Vagina (tissue), 2 donors: Measurements from ENCODE around the gene TSPAN13. TPM values are rescaled to one million over a fixed set of nuclear protein-coding genes. Genes with fewer than 3 reads are reported as not detected.

Source experiments
- DNase-seq, 2 donors: peaks; one replicate each; pipeline ENCODE4 v3.0.0-alpha.2; 2017; ENCODE audit errors: extremely low spot score in 2 of 2
- H3K27ac ChIP-seq: fragments of 200-600 bp; sonication (generic); one replicate; pipeline ENCODE4 v1.5.1; 2019
- H3K27me3 ChIP-seq: fragments of 200-600 bp; sonication (generic); one replicate; pipeline ENCODE4 v1.5.1; 2019
- H3K36me3 ChIP-seq, 2 donors: fragments of 200-600 bp; sonication (generic); one replicate each; pipeline ENCODE4 v1.5.1; 2017 to 2019
- H3K4me1 ChIP-seq: fragments of 200-600 bp; sonication (generic); one replicate; pipeline ENCODE4 v1.5.1; 2019
- H3K4me3 ChIP-seq, 2 donors: fragments of 200-600 bp; sonication (generic); 1 replicate in 1 of 2; 2 replicates in 1 of 2; pipeline ENCODE4 v1.5.1; 2016 to 2019
- H3K9me3 ChIP-seq: fragments of 200-600 bp; sonication (generic); one replicate; pipeline ENCODE4 v1.5.1; 2019
- POLR2A ChIP-seq, 2 donors: fragments of 450-650 bp; IDR thresholded peaks; one replicate each; pipeline ENCODE4 v1.6.1; 2017; ENCODE audit warnings: antibody characterized with exemption in 2 of 2, mild to moderate bottlenecking in 2 of 2, moderate library complexity in 2 of 2
- POLR2AphosphoS5 ChIP-seq, 2 donors: sonication (generic); formaldehyde crosslinking; IDR thresholded peaks; one replicate each; pipeline ENCODE4 v1.9.0; 2017; ENCODE audit warnings: antibody characterized with exemption in 2 of 2, mild to moderate bottlenecking in 2 of 2, low read depth in 1 of 2; ENCODE audit not compliant: insufficient read depth in 1 of 2
- intact Hi-C: fragments of 100-400 bp; cut with DNase I; formaldehyde crosslinking; loops from one replicate; pipeline ENCODE4 v1.15.1; 2023
- total RNA-seq: library from RNA; depleted of rRNA; stranded (reverse); fragments of >200 nt; gene quantifications from one replicate; pipeline ENCODE4 v1.2.3, GENCODE V29; 2016
- TF ChIP-seq, protein P1 (sequence below), 3 experiments: fragments of 450-650 bp in 2 of 3; fragments of 200-600 bp in 1 of 3; sonication (generic) in 1 of 3; IDR thresholded peaks; one replicate each; pipeline ENCODE4 v1.5.1; 2017 to 2019; ENCODE audit warnings: antibody characterized with exemption in 3 of 3, mild to moderate bottlenecking in 2 of 3, moderate library complexity in 2 of 3

TSPAN13 gene
- total RNA-seq, 1 donor from 2014 or later = 13.8 TPM

DNA sequence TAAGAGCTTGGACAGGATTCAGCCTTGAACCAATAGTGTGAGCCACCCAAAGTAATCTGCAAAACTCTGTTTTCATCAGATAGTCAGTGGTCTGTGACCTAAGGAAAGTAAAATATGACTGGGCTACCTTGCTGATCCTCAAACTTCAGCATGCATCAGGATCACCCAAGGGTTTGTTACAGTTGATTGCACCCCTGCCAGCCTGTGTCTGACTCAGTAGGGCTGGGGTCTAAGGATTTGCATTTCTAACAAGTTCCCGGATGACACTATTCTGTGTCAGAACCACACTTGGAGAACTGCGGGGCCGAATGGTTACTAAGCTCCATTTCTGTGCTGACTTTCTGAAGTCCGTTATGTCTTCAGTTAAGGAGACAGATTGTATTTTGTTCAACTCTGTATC lies 40.6 kb upstream of the TSPAN13 start:
- Histone ChIP-seq H3K27ac (no peak overlapping the region), H3K4me1 (no peaks in the 10 kb centered on the region), H3K27me3 (no peaks in the 10 kb centered on the region), H3K9me3 (no peaks in the 10 kb centered on the region), H3K36me3 (no peaks in the 10 kb centered on the region), H3K4me3 (no peak overlapping the region)
- no peak for TF ChIP-seq POLR2A (IDR thresholded peaks at IDR 0.05)
- TF ChIP-seq POLR2AphosphoS5 (IDR thresholded peaks at IDR 0.05; ENCODE audit: insufficient read depth in 1 of 2, low read depth in 1 of 2) = no peak
- TF ChIP-seq, protein P1, sequence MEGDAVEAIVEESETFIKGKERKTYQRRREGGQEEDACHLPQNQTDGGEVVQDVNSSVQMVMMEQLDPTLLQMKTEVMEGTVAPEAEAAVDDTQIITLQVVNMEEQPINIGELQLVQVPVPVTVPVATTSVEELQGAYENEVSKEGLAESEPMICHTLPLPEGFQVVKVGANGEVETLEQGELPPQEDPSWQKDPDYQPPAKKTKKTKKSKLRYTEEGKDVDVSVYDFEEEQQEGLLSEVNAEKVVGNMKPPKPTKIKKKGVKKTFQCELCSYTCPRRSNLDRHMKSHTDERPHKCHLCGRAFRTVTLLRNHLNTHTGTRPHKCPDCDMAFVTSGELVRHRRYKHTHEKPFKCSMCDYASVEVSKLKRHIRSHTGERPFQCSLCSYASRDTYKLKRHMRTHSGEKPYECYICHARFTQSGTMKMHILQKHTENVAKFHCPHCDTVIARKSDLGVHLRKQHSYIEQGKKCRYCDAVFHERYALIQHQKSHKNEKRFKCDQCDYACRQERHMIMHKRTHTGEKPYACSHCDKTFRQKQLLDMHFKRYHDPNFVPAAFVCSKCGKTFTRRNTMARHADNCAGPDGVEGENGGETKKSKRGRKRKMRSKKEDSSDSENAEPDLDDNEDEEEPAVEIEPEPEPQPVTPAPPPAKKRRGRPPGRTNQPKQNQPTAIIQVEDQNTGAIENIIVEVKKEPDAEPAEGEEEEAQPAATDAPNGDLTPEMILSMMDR (IDR thresholded peaks at IDR 0.05) = no peak
- DNase-seq = no peak
- intact Hi-C loops = no loop called here

DNA sequence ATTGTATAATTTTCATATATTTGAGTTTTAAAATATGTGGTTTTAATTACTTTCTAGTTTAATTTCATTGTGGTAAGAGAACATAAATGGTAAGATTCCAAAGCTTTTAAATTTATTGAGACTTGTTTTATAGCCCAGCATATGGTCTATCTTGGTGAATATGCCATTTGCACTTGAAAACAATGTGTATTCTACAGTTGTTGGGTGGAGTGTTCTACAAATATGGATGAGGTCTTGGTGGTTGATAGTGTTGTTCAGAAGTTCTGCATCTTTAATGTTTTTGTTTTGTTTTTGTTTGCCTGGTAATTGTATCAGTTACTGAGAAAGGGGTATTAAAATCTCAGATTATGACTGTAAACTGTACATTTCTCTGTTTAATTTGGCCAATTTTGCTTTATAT lies 37.6 kb upstream of the TSPAN13 start:
- Histone ChIP-seq H3K4me3 (no peak overlapping the region), H3K9me3 (no peaks in the 10 kb centered on the region), H3K27me3 (no peaks in the 10 kb centered on the region), H3K4me1 (no peaks in the 10 kb centered on the region), H3K27ac (no peak overlapping the region), H3K36me3 (no peaks in the 10 kb centered on the region)
- intact Hi-C loops = no loop called here
- no peak for TF ChIP-seq POLR2A (IDR thresholded peaks at IDR 0.05)
- DNase-seq = no peak

DNA sequence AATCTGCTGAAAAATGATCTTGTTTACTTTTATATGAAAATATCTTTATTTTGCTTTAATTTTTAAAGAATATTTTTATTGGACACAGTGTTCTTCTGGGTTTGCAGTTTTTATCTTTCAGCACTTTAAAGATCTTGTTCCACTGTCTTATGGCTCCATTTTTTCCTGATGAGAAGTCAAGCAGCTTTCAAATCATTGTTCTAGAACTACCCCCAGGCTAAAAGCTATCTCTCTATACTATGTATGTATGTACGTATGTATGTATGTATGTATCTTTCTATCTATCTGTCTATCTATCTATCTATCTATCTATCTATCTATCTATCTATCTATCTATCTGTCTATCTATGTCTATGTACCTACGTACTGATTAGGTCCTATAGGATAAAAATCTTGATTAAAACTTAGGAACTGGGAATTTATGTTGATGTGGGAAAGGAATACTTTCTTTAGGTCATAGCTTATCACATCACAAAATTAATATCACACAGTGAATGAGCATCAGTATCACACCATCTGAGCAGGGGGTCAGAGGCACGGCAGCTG lies 35.4 kb upstream of the TSPAN13 start:
- intact Hi-C loops = no loop called here
- Histone ChIP-seq H3K27ac (no peak overlapping the region), H3K27me3 (no peaks in the 10 kb centered on the region), H3K9me3 (no peaks in the 10 kb centered on the region), H3K4me1 (no peaks in the 10 kb centered on the region), H3K36me3 (no peaks in the 10 kb centered on the region), H3K4me3 (no peak overlapping the region)
- TF ChIP-seq, protein P1 (IDR thresholded peaks at IDR 0.05) = no peak
- TF ChIP-seq POLR2AphosphoS5 (IDR thresholded peaks at IDR 0.05; ENCODE audit: insufficient read depth in 1 of 2, low read depth in 1 of 2) (no peak), POLR2A (IDR thresholded peaks at IDR 0.05) (no peak)
- no peak for DNase-seq

DNA sequence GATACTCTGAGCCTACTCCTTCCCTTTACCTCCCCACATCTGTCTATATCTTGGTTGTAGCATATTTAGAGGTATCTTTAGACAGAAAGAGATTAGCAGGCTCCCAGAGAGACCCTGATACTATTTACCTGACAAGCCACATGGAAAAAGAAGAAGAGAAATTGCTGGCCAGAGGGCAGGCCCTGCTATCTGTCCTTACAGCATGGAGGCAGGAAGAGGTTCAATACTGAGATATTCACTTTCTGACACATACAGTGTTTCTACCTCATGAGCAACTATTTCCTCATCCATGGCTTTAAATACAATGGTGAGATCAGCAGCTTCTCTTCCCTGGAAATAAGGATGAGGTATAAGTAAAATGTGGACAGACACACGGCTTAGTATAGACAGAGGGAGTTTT lies 33.9 kb upstream of the TSPAN13 start:
- DNase-seq = no peak
- intact Hi-C loops = no loop called here
- H3K36me3 ChIP-seq = no peaks in the 10 kb centered on the region
- H3K27me3 ChIP-seq = no peaks in the 10 kb centered on the region
- no peak for TF ChIP-seq POLR2AphosphoS5 (IDR thresholded peaks at IDR 0.05; ENCODE audit: insufficient read depth in 1 of 2, low read depth in 1 of 2)
- no peak for TF ChIP-seq POLR2A (IDR thresholded peaks at IDR 0.05)
- TF ChIP-seq, protein P1 (IDR thresholded peaks at IDR 0.05) = no peak
- H3K9me3 ChIP-seq = no peaks in the 10 kb centered on the region
- no peak overlapping the region for H3K27ac ChIP-seq
- no peaks in the 10 kb centered on the region for H3K4me1 ChIP-seq
- H3K4me3 ChIP-seq = no peak overlapping the region

DNA sequence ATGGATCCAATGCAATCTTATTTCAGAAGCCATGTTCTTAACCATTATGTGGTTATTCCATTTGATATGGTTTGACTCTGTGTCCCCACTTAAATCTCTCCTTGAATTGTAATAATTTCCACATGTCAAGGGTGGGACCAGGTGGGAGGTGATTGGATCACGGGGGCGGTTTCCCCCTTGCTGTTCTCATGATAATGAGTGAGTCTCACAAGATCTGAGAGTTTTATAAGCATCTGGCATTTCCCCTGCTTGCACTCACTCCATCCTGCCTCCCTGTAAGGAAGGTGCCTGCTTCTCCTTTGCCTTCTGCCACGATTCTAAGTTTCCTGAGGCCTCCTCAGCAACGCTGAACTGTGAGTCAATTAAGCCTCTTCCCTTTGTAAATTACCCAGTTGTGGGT lies 32.0 kb upstream of the TSPAN13 start:
- Histone ChIP-seq H3K27ac (no peak overlapping the region), H3K4me3 (no peak overlapping the region), H3K9me3 (no peaks in the 10 kb centered on the region), H3K36me3 (no peaks in the 10 kb centered on the region), H3K27me3 (no peaks in the 10 kb centered on the region), H3K4me1 (no peaks in the 10 kb centered on the region)
- intact Hi-C loops = no loop called here
- no peak for DNase-seq
- no peak for TF ChIP-seq POLR2AphosphoS5 (IDR thresholded peaks at IDR 0.05; ENCODE audit: insufficient read depth in 1 of 2, low read depth in 1 of 2)
- TF ChIP-seq, protein P1 (IDR thresholded peaks at IDR 0.05) = no peak
- no peak for TF ChIP-seq POLR2A (IDR thresholded peaks at IDR 0.05)
